ENCODE measurements around the gene C5orf22.
"Not testable (repeated sequence)": the region's sequence is repeated elsewhere in the genome, so short reads cannot be mapped to it uniquely, and the experiment has no call there.

Gene C5orf22

GRCh38 chr5:31602305-31602704 is 70.2 kb downstream of the C5orf22 start:
- not testable (repeated sequence) for DNase-seq (ENCODE audit: low read depth in 1 of 2, low spot score in 1 of 2)

DNA sequence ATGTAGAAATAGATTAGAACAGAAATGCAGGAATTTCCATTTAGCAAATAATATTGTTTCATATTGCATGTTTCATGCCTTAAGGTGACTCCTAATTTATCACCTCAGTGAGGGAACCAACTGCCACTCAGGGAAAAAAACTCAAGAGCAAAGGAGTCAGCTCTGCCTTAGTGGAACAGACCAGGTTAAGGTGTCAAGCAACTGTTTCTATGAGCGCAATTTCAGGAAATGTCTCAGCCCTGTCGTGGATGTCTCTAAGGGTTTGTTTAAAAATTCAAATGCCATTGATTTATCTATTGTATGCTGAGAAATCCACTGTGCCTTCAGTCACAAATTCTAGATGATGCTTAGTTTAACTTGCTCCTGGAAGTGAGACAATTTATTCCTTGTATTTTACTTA is 72.1 kb downstream of the C5orf22 start:
- DNase-seq (ENCODE audit: low read depth in 1 of 2, low spot score in 1 of 2): no peak

DNA sequence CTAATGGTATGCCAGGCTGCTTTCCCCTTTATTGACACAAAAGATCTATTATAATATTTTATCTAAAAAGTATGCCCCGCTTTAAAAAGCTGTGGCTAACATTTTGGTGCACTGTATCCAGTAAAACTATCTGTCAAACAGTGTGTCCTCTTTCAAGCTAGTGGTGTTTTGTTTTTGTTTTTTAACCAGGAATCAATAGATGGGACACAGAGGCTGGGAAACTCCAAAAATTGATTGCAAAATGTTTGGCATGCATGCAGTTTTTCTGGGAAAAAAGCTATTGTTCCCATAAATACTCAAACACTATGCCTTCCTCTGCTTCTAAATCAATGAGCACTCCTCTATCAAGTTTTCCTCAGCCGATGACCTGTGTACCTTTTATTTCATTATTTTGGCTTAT is 72.5 kb downstream of the C5orf22 start:
- no peak for DNase-seq (ENCODE audit: low read depth in 1 of 2, low spot score in 1 of 2)
